Ovary (tissue), 3 donors: ENCODE data around the gene TUBB1.

Experiments
- CTCF ChIP-seq, 3 donors: fragments of 450-650 bp in 2 of 3; fragments of 200-600 bp in 1 of 3; IDR thresholded peaks; one replicate each; pipeline versions ENCODE4 v1.5.1 to v1.8.0; 2016 to 2022; ENCODE audit warnings: antibody characterized with exemption in 3 of 3, mild to moderate bottlenecking in 1 of 3
- POLR2A ChIP-seq: fragments of 450-650 bp; IDR thresholded peaks from one replicate; pipeline ENCODE4 v1.6.1; 2017; ENCODE audit warnings: antibody characterized with exemption, mild to moderate bottlenecking, moderate library complexity
- donor health status: DM: no; HTN: no; CAD: no.

GRCh38 chr20:59035381-59035780, 16.2 kb downstream of the TUBB1 start:
- no peak for TF ChIP-seq CTCF (IDR thresholded peaks at IDR 0.05)
- no peak for TF ChIP-seq POLR2A
